Measurements from ENCODE around the gene TBC1D9. TPM values are rescaled to one million over a fixed set of nuclear protein-coding genes. Genes with fewer than 3 reads are reported as not detected.

Gene TBC1D9
- total RNA-seq, 1 donor from 2014 or later, result 36.4 TPM

DNA sequence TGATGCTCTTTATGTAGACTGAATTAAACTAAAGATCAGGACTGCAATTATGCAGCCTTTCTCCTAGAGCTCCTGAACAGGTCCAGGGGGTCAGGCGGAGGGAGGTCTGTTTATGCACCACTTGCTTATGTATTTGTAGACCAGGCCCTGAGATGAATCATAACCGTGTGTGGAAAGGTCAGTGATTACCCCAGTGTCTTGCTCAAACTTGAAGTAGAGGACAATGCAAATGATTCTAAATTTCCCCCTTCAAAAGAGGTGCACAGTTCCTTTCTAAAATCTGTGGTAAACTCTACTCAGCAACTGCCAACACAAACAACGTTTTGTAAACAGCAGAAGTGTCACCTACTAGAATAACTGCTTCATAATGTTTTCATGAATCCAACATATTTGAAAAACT is 13.0 kb upstream of the TBC1D9 start:
- H3K27ac Mint-ChIP-seq, result no peak overlapping the region
- H3K4me1 Mint-ChIP-seq (ENCODE audit: low read depth), result peaks cover 7% of the 10 kb centered on the region
- no peaks in the 10 kb centered on the region for H3K9me3 Mint-ChIP-seq (ENCODE audit: low read depth)
- H3K27me3 Mint-ChIP-seq, result no peaks in the 10 kb centered on the region
- DNase-seq (ENCODE audit: low spot score, unreplicated experiment), result no peak
- no peak overlapping the region for H3K4me3 Mint-ChIP-seq (ENCODE audit: low read depth)
- TF ChIP-seq, protein P1, sequence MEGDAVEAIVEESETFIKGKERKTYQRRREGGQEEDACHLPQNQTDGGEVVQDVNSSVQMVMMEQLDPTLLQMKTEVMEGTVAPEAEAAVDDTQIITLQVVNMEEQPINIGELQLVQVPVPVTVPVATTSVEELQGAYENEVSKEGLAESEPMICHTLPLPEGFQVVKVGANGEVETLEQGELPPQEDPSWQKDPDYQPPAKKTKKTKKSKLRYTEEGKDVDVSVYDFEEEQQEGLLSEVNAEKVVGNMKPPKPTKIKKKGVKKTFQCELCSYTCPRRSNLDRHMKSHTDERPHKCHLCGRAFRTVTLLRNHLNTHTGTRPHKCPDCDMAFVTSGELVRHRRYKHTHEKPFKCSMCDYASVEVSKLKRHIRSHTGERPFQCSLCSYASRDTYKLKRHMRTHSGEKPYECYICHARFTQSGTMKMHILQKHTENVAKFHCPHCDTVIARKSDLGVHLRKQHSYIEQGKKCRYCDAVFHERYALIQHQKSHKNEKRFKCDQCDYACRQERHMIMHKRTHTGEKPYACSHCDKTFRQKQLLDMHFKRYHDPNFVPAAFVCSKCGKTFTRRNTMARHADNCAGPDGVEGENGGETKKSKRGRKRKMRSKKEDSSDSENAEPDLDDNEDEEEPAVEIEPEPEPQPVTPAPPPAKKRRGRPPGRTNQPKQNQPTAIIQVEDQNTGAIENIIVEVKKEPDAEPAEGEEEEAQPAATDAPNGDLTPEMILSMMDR (IDR thresholded peaks at IDR 0.05; ENCODE audit: unreplicated experiment), result no peak
- no peaks in the 10 kb centered on the region for H3K36me3 Mint-ChIP-seq (ENCODE audit: insufficient read depth)

DNA sequence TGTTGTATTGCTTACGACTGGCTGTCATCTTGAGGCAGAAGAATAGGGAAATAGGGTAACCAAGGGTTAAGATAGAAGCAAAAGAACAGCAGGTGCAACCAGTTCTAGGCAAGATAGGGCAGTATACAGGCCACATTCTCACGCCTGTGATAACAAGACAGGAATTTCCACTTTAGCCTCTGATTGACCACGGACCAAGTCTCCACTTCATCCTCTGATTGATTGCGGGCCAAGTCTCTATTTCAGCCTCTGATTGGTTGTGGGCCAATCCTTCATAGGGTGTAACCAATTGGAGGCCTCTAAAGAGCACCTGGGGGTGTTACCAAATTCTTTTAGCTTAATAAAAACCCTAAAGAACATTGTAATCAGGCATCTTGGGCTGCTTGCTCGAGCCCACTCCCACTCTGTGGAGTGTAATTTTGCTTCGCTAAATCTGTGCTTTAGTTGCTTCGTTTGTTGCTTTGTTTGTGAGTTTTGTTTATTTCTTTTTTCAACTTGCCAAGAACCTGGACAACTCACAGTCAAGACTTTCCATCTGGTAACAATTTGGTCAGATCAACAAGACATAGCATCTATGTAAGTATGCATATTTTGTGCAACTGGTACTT is 8.7 kb upstream of the TBC1D9 start:
- Mint-ChIP-seq H3K4me1 (ENCODE audit: low read depth) (peaks cover 12% of the 10 kb centered on the region), H3K36me3 (ENCODE audit: insufficient read depth) (no peaks in the 10 kb centered on the region), H3K9me3 (ENCODE audit: low read depth) (no peaks in the 10 kb centered on the region), H3K27me3 (no peaks in the 10 kb centered on the region), H3K27ac (peak overlapping the region; percentile 76), H3K4me3 (ENCODE audit: low read depth) (no peak overlapping the region)
- TF ChIP-seq, protein P1 (IDR thresholded peaks at IDR 0.05; ENCODE audit: unreplicated experiment), result no peak
- no peak for DNase-seq (ENCODE audit: low spot score, unreplicated experiment)

DNA sequence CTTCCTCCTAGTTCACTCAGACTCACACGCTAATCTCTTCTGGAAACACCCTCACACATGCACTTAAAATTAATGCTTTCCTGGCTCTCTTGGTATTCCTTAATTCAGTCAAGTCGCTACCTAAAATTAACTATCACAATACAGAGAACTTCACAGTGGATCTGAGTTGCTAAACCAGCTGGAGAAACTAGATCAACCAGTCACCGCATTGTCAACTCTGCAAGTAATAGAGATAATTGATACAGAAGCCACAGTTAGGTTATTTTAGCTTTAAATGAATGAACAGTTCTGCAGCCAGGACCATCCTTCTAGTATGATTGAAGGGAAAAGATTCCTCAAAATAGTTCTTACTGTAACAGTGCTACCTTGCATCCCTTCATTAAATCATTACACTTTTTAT is 6.0 kb upstream of the TBC1D9 start:
- TF ChIP-seq, protein P1 (IDR thresholded peaks at IDR 0.05; ENCODE audit: unreplicated experiment), result no peak
- DNase-seq (ENCODE audit: low spot score, unreplicated experiment), result no peak
- Mint-ChIP-seq H3K4me1 (ENCODE audit: low read depth) (peaks cover 14% of the 10 kb centered on the region), H3K4me3 (ENCODE audit: low read depth) (no peak overlapping the region), H3K9me3 (ENCODE audit: low read depth) (no peaks in the 10 kb centered on the region), H3K27ac (no peak overlapping the region), H3K36me3 (ENCODE audit: insufficient read depth) (no peaks in the 10 kb centered on the region), H3K27me3 (no peaks in the 10 kb centered on the region)

DNA sequence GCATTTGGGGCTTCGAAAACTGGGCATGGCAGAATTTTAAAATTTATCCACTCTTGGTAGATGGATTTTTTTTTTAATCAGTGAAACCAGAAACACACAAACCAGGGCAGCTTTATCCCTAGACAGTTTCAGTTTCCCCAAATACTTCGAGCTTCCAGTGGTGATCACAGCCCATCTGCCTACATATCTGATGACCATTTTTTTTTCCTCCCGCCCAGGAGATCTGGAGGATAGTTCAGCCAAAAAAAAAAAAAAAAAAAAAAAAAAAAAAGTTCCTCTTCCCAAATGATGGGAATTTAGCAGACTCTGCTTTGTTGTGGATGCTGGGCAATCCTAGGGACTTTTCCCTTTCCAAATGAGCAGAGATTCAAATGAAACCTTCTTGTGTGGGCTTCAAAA is 1.0 kb upstream of the TBC1D9 start:
- Mint-ChIP-seq H3K9me3 (ENCODE audit: low read depth) (peaks cover 4% of the 10 kb centered on the region), H3K36me3 (ENCODE audit: insufficient read depth) (peaks cover 8% of the 10 kb centered on the region), H3K27ac (peak overlapping the region; percentile 99), H3K4me3 (ENCODE audit: low read depth) (peak overlapping the region; percentile 87), H3K4me1 (ENCODE audit: low read depth) (peaks cover 24% of the 10 kb centered on the region), H3K27me3 (no peaks in the 10 kb centered on the region)
- no peak for DNase-seq (ENCODE audit: low spot score, unreplicated experiment)
- TF ChIP-seq, protein P1 (IDR thresholded peaks at IDR 0.05; ENCODE audit: unreplicated experiment), result no peak

DNA sequence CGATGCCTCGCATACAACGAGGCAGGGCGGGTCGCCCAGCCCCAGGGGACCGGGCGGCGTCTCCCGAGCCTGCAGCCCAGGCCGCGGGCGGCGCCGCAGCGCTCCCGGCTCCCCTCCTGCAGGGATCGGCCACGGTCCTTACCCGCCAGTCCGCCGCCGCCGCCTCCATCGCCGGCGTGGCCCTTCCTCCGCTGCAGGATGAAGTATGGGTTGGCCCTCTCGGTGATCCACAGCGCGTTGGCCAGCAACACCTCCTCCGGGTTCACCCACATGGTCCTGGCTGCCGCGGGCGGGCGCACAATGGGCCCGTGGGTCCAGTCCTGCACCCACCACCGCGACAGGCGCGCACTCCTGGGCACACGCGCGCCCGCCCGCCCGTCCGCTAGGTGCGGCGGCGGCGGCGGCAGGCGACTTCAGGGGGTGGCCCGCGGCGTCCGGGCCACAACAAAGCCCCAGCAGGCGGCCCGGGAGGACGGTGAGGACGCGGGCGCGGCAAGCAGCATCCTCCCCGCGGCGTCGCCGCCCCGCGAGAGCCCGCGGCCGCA is 339 bp downstream of the TBC1D9 start:
- peak; percentile 46 for DNase-seq (ENCODE audit: low spot score, unreplicated experiment)
- H3K4me3 Mint-ChIP-seq (ENCODE audit: low read depth), result peak overlapping the region; percentile 87
- H3K36me3 Mint-ChIP-seq (ENCODE audit: insufficient read depth), result peaks cover 17% of the 10 kb centered on the region
- peaks cover 13% of the 10 kb centered on the region for H3K9me3 Mint-ChIP-seq (ENCODE audit: low read depth)
- no peaks in the 10 kb centered on the region for H3K27me3 Mint-ChIP-seq
- TF ChIP-seq, protein P1 (IDR thresholded peaks at IDR 0.05; ENCODE audit: unreplicated experiment), result no peak
- H3K27ac Mint-ChIP-seq, result peak overlapping the region; percentile 93
- H3K4me1 Mint-ChIP-seq (ENCODE audit: low read depth), result peaks cover 22% of the 10 kb centered on the region

Data from progenitor cell of endocrine pancreas (in vitro differentiated cells).